Measurements from ENCODE around the gene PCNX2. TPM values are rescaled to one million over a fixed set of nuclear protein-coding genes. Genes with fewer than 3 reads are reported as not detected.

PCNX2 gene
- total RNA-seq, 1 experiment from 2014 or later, result 18.6 TPM

DNA sequence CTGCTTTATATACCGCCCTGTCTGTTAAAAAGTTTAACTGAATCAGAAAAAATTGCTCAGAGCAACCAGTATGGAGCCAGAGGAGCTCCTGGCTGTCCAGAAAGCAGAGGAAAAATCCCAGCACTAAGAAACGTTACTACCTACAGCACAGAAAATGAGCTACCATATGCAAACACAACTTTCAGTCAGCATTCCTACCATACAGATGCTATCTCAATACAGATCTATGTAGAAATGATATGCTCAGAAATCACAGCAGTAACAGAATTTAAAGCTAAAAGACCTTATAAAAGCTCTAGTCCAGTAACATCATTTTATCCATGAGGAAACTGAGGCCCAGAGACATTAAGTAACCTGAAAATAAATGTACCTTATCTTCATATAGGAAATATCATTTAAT lies 38.7 kb downstream of the PCNX2 start:
- POLR2A ChIA-PET (ENCODE audit: unreplicated experiment), result no interaction called here
- H3K9me3 ChIP-seq (ENCODE audit: insufficient read depth, low read depth), result no peaks in the 10 kb centered on the region
- no peak overlapping the region for H3K4me3 ChIP-seq
- DNase-seq, result no peak
- no peaks in the 10 kb centered on the region for H4K20me1 ChIP-seq (ENCODE audit: insufficient read depth)
- H3K36me3 ChIP-seq (ENCODE audit: low read depth), result peaks cover 25% of the 10 kb centered on the region
- no peaks in the 10 kb centered on the region for H3K9me2 ChIP-seq (ENCODE audit: insufficient read depth)
- H3K27ac ChIP-seq, result no peak overlapping the region
- no peaks in the 10 kb centered on the region for H3K79me2 ChIP-seq (ENCODE audit: low read depth)
- intact Hi-C loops (cut with micrococcal nuclease; ENCODE audit: unreplicated experiment), result no loop called here
- no peaks in the 10 kb centered on the region for H3K4me1 ChIP-seq (replicated peaks; ENCODE audit: insufficient read depth)
- no TSS peak for BruUV-seq (replicated peaks)
- H3K27me3 ChIP-seq (ENCODE audit: insufficient read depth, low read depth), result no peaks in the 10 kb centered on the region
- CTCF ChIA-PET, result no interaction called here
- TF ChIP-seq, protein P1, sequence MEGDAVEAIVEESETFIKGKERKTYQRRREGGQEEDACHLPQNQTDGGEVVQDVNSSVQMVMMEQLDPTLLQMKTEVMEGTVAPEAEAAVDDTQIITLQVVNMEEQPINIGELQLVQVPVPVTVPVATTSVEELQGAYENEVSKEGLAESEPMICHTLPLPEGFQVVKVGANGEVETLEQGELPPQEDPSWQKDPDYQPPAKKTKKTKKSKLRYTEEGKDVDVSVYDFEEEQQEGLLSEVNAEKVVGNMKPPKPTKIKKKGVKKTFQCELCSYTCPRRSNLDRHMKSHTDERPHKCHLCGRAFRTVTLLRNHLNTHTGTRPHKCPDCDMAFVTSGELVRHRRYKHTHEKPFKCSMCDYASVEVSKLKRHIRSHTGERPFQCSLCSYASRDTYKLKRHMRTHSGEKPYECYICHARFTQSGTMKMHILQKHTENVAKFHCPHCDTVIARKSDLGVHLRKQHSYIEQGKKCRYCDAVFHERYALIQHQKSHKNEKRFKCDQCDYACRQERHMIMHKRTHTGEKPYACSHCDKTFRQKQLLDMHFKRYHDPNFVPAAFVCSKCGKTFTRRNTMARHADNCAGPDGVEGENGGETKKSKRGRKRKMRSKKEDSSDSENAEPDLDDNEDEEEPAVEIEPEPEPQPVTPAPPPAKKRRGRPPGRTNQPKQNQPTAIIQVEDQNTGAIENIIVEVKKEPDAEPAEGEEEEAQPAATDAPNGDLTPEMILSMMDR (conservative IDR thresholded peaks at IDR 0.05), result no peak
- no peak for TF ChIP-seq EZH2 (IDR thresholded peaks at IDR 0.05; ENCODE audit: low read depth)
- H3K4me2 ChIP-seq, result no peak overlapping the region
- no peak overlapping the region for H2AFZ ChIP-seq
- H3F3A ChIP-seq (ENCODE audit: insufficient read depth, low read depth), result no peaks in the 10 kb centered on the region

DNA sequence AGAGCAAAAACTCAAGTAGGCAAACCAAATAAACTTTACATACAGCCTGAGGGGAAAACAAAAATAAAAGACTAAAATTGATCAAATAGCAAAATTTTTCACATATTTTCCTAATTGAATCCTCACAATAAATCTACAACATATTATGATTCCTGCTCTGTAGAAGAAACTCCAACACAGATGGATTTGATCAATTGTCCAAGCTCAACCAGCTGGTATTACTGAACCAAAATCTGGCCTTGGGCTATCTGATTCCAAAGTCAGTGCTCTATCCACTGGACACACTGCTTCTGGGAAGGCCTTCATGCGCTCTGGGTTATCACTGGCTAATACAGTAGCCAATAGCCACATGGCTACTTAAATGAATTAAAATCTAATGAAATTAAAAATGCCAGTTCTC lies 39.3 kb downstream of the PCNX2 start:
- Histone ChIP-seq H3K4me1 (replicated peaks; ENCODE audit: insufficient read depth) (no peaks in the 10 kb centered on the region), H3K36me3 (ENCODE audit: low read depth) (peaks cover 27% of the 10 kb centered on the region), H3K9me3 (ENCODE audit: insufficient read depth, low read depth) (no peaks in the 10 kb centered on the region), H3K79me2 (ENCODE audit: low read depth) (no peaks in the 10 kb centered on the region), H3K4me3 (no peak overlapping the region), H3F3A (ENCODE audit: insufficient read depth, low read depth) (no peaks in the 10 kb centered on the region), H3K27ac (no peak overlapping the region), H3K4me2 (no peak overlapping the region), H3K27me3 (ENCODE audit: insufficient read depth, low read depth) (no peaks in the 10 kb centered on the region), H4K20me1 (ENCODE audit: insufficient read depth) (no peaks in the 10 kb centered on the region), H3K9me2 (ENCODE audit: insufficient read depth) (no peaks in the 10 kb centered on the region), H2AFZ (no peak overlapping the region)
- TF ChIP-seq, protein P1 (conservative IDR thresholded peaks at IDR 0.05), result no peak
- no peak for TF ChIP-seq EZH2 (IDR thresholded peaks at IDR 0.05; ENCODE audit: low read depth)
- intact Hi-C loops (cut with micrococcal nuclease; ENCODE audit: unreplicated experiment), result no loop called here
- CTCF ChIA-PET, result no interaction called here
- no TSS peak for BruUV-seq (replicated peaks)
- no peak for DNase-seq
- POLR2A ChIA-PET (ENCODE audit: unreplicated experiment), result no interaction called here

DNA sequence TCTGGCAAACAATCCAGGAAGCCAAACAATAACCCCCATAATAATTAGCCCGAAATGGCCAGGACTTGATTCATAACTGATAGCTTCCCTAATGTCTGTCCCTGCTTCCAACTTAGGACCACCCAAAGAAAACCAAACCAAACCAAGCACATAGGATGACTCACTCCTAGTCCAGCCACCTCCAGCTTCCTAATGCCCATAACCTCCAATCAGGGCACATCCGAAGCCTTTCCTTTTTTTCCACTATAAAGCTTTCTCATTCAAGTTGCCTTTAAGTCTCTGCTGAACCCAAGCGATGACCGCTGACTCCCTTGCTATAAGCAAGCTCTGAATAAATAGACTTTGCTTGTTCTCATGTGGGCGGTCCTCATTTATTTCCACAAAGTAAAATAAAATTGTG lies 40.4 kb downstream of the PCNX2 start:
- no peak overlapping the region for H3K4me3 ChIP-seq
- H3K27ac ChIP-seq, result no peak overlapping the region
- H3K79me2 ChIP-seq (ENCODE audit: low read depth), result no peaks in the 10 kb centered on the region
- BruUV-seq (replicated peaks), result no TSS peak
- H3K9me3 ChIP-seq (ENCODE audit: insufficient read depth, low read depth), result no peaks in the 10 kb centered on the region
- no peak overlapping the region for H2AFZ ChIP-seq
- no peaks in the 10 kb centered on the region for H4K20me1 ChIP-seq (ENCODE audit: insufficient read depth)
- no peaks in the 10 kb centered on the region for H3K27me3 ChIP-seq (ENCODE audit: insufficient read depth, low read depth)
- H3K36me3 ChIP-seq (ENCODE audit: low read depth), result peaks cover 25% of the 10 kb centered on the region
- H3K4me1 ChIP-seq (replicated peaks; ENCODE audit: insufficient read depth), result no peaks in the 10 kb centered on the region
- H3F3A ChIP-seq (ENCODE audit: insufficient read depth, low read depth), result no peaks in the 10 kb centered on the region
- H3K9me2 ChIP-seq (ENCODE audit: insufficient read depth), result no peaks in the 10 kb centered on the region
- POLR2A ChIA-PET (ENCODE audit: unreplicated experiment), result no interaction called here
- CTCF ChIA-PET, result no interaction called here
- no peak for TF ChIP-seq EZH2 (IDR thresholded peaks at IDR 0.05; ENCODE audit: low read depth)
- TF ChIP-seq, protein P1 (conservative IDR thresholded peaks at IDR 0.05), result no peak
- intact Hi-C loops (cut with micrococcal nuclease; ENCODE audit: unreplicated experiment), result no loop called here
- H3K4me2 ChIP-seq, result no peak overlapping the region
- DNase-seq, result no peak

Measured in PC-9 (cell line).